Ectodermal cell (in vitro differentiated cells): ENCODE data around the gene FURIN.
"Not testable (repeated sequence)": the region's sequence is repeated elsewhere in the genome, so short reads cannot be mapped to it uniquely, and the experiment has no call there.

Experiments used
- H3K27ac ChIP-seq: 2 replicates; pipeline ENCODE4 v1.7.0; 2013; ENCODE audit warnings: mild to moderate bottlenecking, low read depth, low read length; ENCODE audit not compliant: insufficient read depth, poor library complexity, severe bottlenecking
- H3K27me3 ChIP-seq: 2 replicates; pipeline ENCODE4 v1.7.0; 2013; ENCODE audit warnings: mild to moderate bottlenecking, low read length; ENCODE audit not compliant: insufficient read depth, control insufficient read depth, poor library complexity, severe bottlenecking
- H3K36me3 ChIP-seq: one replicate; pipeline ENCODE4 v1.7.0; 2013; ENCODE audit warnings: low read length; ENCODE audit not compliant: control insufficient read depth, insufficient read depth
- H3K4me1 ChIP-seq: one replicate; pipeline ENCODE4 v1.7.0; 2013; ENCODE audit warnings: low read length; ENCODE audit not compliant: control insufficient read depth, insufficient read depth
- H3K4me3 ChIP-seq: 2 replicates; pipeline ENCODE4 v1.7.0; 2013; ENCODE audit warnings: low read depth, low read length, control low read depth; ENCODE audit not compliant: insufficient read depth
- H3K9me3 ChIP-seq: 2 replicates; pipeline ENCODE4 v1.7.0; 2013; ENCODE audit warnings: mild to moderate bottlenecking, low read length, moderate library complexity; ENCODE audit not compliant: control insufficient read depth
- WGBS, 2 experiments: methylation state at CpG; one replicate each; pipeline ENCODE4 v1.1.7; 2013; ENCODE audit warnings: missing lambda C conversion rate in 2 of 2; 5-methylcytosine and 5-hydroxymethylcytosine counted together

FURIN gene

DNA sequence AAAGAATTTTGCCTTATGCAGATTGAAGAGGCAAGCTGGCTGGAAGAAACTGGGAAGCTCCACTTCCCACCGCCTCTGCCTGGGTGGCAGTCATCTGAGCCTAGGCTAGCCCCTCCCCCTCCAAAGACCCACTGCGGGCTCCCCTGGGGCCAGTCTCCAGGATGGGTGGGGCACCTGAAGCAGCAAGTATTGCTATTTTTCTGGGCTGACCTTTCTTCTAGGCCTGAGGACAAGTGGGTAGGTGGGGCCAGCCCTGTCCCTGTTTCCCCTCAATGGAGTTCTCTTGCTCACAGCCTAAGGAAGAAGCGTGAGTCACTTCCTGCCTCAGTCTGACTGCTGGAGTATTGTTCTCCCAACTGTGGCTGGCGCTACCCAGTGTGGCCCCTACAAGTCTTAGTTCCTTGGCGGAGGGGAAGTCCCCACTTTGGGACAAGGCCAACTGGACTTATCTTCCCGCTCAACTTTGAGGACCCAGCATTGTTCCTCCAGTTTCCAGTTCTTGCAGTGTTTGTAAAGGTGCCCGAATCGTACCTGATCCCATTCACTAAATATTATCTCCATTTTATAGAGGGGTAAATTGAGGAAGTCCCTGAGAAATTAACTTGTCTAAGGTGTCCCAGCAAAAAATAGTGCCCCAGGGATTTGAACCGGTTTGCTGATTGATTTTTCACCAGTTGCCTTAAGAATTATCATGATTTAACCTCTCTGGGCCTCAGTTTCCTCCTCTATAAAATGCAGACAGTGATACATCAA is 1.4 kb downstream of the FURIN start:
- H3K4me3 ChIP-seq, result no peak overlapping the region
- no peaks in the 10 kb centered on the region for H3K9me3 ChIP-seq
- H3K36me3 ChIP-seq, result no peaks in the 10 kb centered on the region
- no peak overlapping the region for H3K27ac ChIP-seq
- WGBS, 2 experiments, result 55 to 58% methylated on average over 9 of the region's 9 CpGs
- peaks cover 12% of the 10 kb centered on the region for H3K27me3 ChIP-seq
- H3K4me1 ChIP-seq, result peaks cover 35% of the 10 kb centered on the region

- no peak overlapping the region for H3K27ac ChIP-seq
- 50% methylated on average over 19 of the region's 19 CpGs for WGBS, 2 experiments
- peaks cover 12% of the 10 kb centered on the region for H3K27me3 ChIP-seq
- peaks cover 35% of the 10 kb centered on the region for H3K4me1 ChIP-seq
- no peaks in the 10 kb centered on the region for H3K36me3 ChIP-seq
- peak overlapping the region; percentile 56 for H3K4me3 ChIP-seq
- H3K9me3 ChIP-seq, result no peaks in the 10 kb centered on the region
These were observed 2.2 kb downstream of the FURIN start for GRCh38 chr15:90870354-90871138.

- Histone ChIP-seq H3K4me1 (peaks cover 35% of the 10 kb centered on the region), H3K36me3 (no peaks in the 10 kb centered on the region), H3K4me3 (peak overlapping the region; percentile 56), H3K9me3 (no peaks in the 10 kb centered on the region), H3K27ac (no peak overlapping the region), H3K27me3 (peaks cover 12% of the 10 kb centered on the region)
- WGBS, 2 experiments, result 1% methylated on average over 71 of the region's 71 CpGs
These were observed 2.8 kb downstream of the FURIN start for GRCh38 chr15:90871139-90871715.

DNA sequence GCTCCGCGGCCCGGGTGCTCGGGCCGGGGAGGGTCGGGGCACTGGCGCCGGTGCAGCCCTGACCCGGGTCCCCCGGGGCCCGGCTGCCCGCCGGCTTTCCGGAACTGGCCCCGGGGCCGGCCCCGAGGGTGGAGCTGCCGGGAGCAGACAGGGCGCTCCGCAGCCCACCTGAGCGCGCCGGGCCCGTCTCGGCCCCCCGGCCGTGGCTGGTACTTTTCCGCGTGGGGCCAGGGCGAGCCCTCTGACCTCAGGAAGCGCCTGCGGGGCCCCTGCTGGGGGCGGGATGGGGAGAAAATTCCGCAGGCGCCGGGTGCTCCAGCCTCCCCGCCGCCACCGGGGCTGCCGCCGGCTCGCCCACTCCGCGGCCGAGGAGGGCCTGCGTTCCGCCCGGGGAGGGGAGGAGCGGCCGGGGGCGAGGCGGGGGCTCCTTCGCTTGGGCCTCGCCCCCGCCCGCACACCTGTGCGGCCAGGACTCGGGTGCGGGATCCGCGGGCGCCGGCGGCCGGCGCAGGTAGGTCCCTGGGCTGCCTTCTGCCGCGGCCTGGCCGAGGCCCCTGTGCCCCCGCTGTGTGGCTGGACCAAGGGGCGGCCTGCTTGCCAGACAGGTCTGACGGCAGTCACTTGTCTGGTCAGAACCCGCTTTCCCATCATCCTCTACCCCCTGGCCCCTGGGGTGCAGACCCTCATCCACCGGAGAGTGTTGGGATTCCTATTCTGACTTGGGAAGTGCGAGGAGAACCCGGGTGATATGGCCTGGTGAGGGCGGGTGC is 3.5 kb downstream of the FURIN start:
- Histone ChIP-seq H3K27ac (no peak overlapping the region), H3K36me3 (peaks cover 4% of the 10 kb centered on the region), H3K4me1 (peaks cover 35% of the 10 kb centered on the region), H3K4me3 (peak overlapping the region; percentile 56), H3K9me3 (no peaks in the 10 kb centered on the region), H3K27me3 (peaks cover 12% of the 10 kb centered on the region)
- 2% methylated on average over 77 of the region's 77 CpGs for WGBS, 2 experiments

GRCh38 chr15:90872486-90873184 is 4.2 kb downstream of the FURIN start:
- WGBS, 2 experiments, result 59 to 66% methylated on average over 12 of the region's 12 CpGs
- H3K36me3 ChIP-seq, result peaks cover 11% of the 10 kb centered on the region
- H3K4me1 ChIP-seq, result peaks cover 35% of the 10 kb centered on the region
- no peaks in the 10 kb centered on the region for H3K9me3 ChIP-seq
- no peak overlapping the region for H3K27ac ChIP-seq
- peaks cover 12% of the 10 kb centered on the region for H3K27me3 ChIP-seq
- peak overlapping the region; percentile 56 for H3K4me3 ChIP-seq

- H3K4me1 ChIP-seq, result peaks cover 35% of the 10 kb centered on the region
- peaks cover 12% of the 10 kb centered on the region for H3K27me3 ChIP-seq
- no peaks in the 10 kb centered on the region for H3K9me3 ChIP-seq
- 80 to 86% methylated on average over 6 of the region's 6 CpGs for WGBS, 2 experiments
- H3K4me3 ChIP-seq, result no peak overlapping the region
- no peak overlapping the region for H3K27ac ChIP-seq
- peaks cover 11% of the 10 kb centered on the region for H3K36me3 ChIP-seq
These were observed 5.2 kb downstream of the FURIN start for GRCh38 chr15:90873488-90873997.

- 44% methylated on average over 15 of the region's 15 CpGs for WGBS, 2 experiments
These were observed 5.7 kb downstream of the FURIN start for GRCh38 chr15:90873998-90874605.

GRCh38 chr15:90874986-90875385 is 6.6 kb downstream of the FURIN start:
- Histone ChIP-seq H3K4me1 (peaks cover 24% of the 10 kb centered on the region), H3K36me3 (peaks cover 15% of the 10 kb centered on the region), H3K27me3 (peaks cover 12% of the 10 kb centered on the region)
- not testable (repeated sequence) for H3K9me3 ChIP-seq, H3K4me3 ChIP-seq, H3K27ac ChIP-seq
- WGBS, 2 experiments, result 95 to 96% methylated on average over 9 of the region's 9 CpGs

More at GRCh38 chr15:90873998-90874605, 5.7 kb downstream of the FURIN start:
- no peaks in the 10 kb centered on the region for H3K9me3 ChIP-seq
- H3K4me1 ChIP-seq, result peaks cover 31% of the 10 kb centered on the region
- no peak overlapping the region for H3K4me3 ChIP-seq
- H3K27me3 ChIP-seq, result peaks cover 12% of the 10 kb centered on the region
- H3K27ac ChIP-seq, result no peak overlapping the region
- peaks cover 11% of the 10 kb centered on the region for H3K36me3 ChIP-seq

DNA sequence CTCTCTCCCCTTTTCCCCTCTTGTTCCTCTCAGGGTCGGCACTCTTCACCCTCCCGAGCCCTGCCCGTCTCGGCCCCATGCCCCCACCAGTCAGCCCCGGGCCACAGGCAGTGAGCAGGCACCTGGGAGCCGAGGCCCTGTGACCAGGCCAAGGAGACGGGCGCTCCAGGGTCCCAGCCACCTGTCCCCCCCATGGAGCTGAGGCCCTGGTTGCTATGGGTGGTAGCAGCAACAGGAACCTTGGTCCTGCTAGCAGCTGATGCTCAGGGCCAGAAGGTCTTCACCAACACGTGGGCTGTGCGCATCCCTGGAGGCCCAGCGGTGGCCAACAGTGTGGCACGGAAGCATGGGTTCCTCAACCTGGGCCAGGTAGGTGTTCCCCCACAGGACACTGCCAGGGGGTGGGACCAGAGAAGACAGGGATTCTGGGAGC is 7.2 kb downstream of the FURIN start:
- Histone ChIP-seq H3K9me3 (no peaks in the 10 kb centered on the region), H3K27ac (no peak overlapping the region), H3K27me3 (peaks cover 12% of the 10 kb centered on the region), H3K36me3 (peaks cover 15% of the 10 kb centered on the region), H3K4me3 (no peak overlapping the region), H3K4me1 (peaks cover 24% of the 10 kb centered on the region)
- 94 to 95% methylated on average over 12 of the region's 12 CpGs for WGBS, 2 experiments
